Measurements from ENCODE around the gene CFAP97D2. TPM values are rescaled to one million over a fixed set of nuclear protein-coding genes. Genes with fewer than 3 reads are reported as not detected.
A peak's percentile ranks its signal among the peaks of the same experiment; 100 is the strongest.

Gene CFAP97D2
- total RNA-seq, 1 experiment from 2014 or later: not detected

DNA sequence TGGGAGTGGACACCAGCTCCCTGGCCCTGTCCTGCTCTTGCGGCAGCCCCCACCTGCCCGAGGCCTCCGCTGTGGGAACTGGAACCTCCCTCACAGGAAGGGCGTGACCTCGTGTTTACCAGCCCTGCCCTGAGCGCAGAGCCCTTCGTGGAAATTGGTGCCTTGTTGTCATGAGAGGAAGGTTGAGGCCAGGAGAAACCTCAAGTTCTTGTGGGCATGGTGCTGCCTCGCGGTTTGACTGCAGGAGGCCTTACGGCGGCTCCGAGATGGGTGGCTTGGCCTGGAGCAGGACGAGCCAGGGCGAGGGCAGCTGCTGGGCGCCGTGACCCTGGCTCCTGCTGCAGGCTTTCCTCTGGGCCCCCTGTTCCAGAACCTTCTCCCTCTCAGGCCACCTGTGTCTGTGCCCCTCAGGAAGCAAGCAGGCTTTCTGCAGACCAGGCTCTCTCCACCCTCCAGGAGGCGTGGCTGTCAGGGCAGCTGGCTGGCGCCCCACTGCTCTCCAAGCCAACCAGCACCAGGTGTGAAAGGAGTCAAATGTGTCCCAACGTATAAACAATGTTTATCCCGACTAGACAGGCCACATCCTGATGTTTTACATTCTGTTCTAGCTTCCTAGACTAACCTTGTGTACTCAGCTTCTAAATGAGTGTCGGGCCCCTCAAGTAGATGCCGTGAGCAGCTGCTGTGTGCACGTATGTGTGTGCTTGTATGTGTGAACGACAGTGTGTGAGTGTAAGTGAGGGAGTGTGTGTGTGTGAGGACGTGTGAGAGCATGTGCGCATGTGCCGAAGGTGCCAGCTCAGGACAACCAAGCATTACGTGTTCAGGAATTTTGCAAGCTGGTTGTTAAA lies 36.2 kb upstream of the CFAP97D2 start (continued):
- TF ChIP-seq, protein P1, sequence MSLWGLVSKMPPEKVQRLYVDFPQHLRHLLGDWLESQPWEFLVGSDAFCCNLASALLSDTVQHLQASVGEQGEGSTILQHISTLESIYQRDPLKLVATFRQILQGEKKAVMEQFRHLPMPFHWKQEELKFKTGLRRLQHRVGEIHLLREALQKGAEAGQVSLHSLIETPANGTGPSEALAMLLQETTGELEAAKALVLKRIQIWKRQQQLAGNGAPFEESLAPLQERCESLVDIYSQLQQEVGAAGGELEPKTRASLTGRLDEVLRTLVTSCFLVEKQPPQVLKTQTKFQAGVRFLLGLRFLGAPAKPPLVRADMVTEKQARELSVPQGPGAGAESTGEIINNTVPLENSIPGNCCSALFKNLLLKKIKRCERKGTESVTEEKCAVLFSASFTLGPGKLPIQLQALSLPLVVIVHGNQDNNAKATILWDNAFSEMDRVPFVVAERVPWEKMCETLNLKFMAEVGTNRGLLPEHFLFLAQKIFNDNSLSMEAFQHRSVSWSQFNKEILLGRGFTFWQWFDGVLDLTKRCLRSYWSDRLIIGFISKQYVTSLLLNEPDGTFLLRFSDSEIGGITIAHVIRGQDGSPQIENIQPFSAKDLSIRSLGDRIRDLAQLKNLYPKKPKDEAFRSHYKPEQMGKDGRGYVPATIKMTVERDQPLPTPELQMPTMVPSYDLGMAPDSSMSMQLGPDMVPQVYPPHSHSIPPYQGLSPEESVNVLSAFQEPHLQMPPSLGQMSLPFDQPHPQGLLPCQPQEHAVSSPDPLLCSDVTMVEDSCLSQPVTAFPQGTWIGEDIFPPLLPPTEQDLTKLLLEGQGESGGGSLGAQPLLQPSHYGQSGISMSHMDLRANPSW (CRISPR knock-in tag; conservative IDR thresholded peaks at IDR 0.05; ENCODE audit: low read depth): no peak

DNA sequence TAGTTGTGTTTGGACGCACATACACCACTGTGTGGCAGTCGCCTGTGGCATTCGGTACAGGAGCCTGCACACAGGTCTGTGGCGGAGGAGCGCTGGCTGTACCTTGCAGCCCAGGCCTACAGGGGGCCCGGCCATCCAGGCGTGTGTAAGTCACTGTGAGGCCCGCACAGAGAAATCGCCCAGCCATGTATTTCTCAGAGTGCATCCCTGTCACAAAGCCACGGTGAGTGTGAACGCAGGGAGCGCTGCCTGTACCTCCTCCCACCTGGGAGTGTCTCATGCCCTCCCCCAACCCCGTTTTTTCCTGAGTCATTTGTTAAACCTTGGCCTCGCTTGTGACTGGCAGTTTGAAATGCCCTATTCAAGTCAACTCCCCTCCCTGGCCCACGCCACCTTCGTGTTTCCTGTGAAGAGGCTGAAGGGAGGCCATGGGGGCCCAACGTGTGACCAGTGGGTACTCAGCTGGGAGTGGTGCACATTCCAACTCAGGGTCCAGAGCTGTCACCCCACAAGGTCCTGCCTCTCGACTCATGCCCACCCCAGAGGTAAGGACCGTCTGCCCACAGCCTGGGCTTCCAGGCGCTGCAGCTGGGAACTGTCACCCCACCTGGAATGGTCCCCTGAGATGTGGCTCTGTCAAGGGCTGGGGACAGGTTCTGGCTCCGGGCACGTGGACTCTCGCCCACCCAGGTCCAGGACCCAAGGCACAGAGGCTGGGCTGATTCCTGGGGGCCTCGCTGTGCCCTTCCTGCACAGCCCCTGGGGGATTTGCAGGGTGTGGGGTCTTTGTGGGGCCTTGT lies 35.1 kb upstream of the CFAP97D2 start:
- H3K27me3 Mint-ChIP-seq (ENCODE audit: low read depth): no peaks in the 10 kb centered on the region; the same call in 1 of the 2 replicates
- no peaks in the 10 kb centered on the region for H3K36me3 Mint-ChIP-seq
- H3K27ac Mint-ChIP-seq: no peak overlapping the region
- TF ChIP-seq SOX15 (CRISPR knock-in tag; IDR thresholded peaks at IDR 0.05) (no peak), NR1H2 (CRISPR knock-in tag; IDR thresholded peaks at IDR 0.05) (no peak), RELA (CRISPR knock-in tag; IDR thresholded peaks at IDR 0.05; ENCODE audit: borderline replicate concordance) (no peak), FOXJ3 (CRISPR knock-in tag; IDR thresholded peaks at IDR 0.05; ENCODE audit: borderline replicate concordance) (no peak), ESRRA (CRISPR knock-in tag; IDR thresholded peaks at IDR 0.05; ENCODE audit: borderline replicate concordance) (no peak), NFE2L1 (CRISPR knock-in tag; IDR thresholded peaks at IDR 0.05) (no peak), ZNF396 (CRISPR knock-in tag; IDR thresholded peaks at IDR 0.05; ENCODE audit: borderline replicate concordance) (no peak), HMGA2 (CRISPR knock-in tag; IDR thresholded peaks at IDR 0.05) (no peak), OVOL2 (CRISPR knock-in tag; IDR thresholded peaks at IDR 0.05; ENCODE audit: borderline replicate concordance) (no peak)
- TF ChIP-seq, protein P2, sequence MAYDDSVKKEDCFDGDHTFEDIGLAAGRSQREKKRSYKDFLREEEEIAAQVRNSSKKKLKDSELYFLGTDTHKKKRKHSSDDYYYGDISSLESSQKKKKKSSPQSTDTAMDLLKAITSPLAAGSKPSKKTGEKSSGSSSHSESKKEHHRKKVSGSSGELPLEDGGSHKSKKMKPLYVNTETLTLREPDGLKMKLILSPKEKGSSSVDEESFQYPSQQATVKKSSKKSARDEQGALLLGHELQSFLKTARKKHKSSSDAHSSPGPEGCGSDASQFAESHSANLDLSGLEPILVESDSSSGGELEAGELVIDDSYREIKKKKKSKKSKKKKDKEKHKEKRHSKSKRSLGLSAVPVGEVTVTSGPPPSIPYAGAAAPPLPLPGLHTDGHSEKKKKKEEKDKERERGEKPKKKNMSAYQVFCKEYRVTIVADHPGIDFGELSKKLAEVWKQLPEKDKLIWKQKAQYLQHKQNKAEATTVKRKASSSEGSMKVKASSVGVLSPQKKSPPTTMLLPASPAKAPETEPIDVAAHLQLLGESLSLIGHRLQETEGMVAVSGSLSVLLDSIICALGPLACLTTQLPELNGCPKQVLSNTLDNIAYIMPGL (CRISPR knock-in tag; IDR thresholded peaks at IDR 0.05): no peak
- TF ChIP-seq, protein P3, sequence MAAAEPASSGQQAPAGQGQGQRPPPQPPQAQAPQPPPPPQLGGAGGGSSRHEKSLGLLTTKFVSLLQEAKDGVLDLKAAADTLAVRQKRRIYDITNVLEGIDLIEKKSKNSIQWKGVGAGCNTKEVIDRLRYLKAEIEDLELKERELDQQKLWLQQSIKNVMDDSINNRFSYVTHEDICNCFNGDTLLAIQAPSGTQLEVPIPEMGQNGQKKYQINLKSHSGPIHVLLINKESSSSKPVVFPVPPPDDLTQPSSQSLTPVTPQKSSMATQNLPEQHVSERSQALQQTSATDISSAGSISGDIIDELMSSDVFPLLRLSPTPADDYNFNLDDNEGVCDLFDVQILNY (CRISPR knock-in tag; IDR thresholded peaks at IDR 0.05): no peak
- TF ChIP-seq, protein P1 (CRISPR knock-in tag; conservative IDR thresholded peaks at IDR 0.05; ENCODE audit: low read depth): no peak
- TF ChIP-seq, protein P4, sequence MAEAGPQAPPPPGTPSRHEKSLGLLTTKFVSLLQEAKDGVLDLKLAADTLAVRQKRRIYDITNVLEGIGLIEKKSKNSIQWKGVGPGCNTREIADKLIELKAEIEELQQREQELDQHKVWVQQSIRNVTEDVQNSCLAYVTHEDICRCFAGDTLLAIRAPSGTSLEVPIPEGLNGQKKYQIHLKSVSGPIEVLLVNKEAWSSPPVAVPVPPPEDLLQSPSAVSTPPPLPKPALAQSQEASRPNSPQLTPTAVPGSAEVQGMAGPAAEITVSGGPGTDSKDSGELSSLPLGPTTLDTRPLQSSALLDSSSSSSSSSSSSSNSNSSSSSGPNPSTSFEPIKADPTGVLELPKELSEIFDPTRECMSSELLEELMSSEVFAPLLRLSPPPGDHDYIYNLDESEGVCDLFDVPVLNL (CRISPR knock-in tag; IDR thresholded peaks at IDR 0.05; ENCODE audit: borderline replicate concordance, low read depth): no peak
- TF ChIP-seq, protein P5, sequence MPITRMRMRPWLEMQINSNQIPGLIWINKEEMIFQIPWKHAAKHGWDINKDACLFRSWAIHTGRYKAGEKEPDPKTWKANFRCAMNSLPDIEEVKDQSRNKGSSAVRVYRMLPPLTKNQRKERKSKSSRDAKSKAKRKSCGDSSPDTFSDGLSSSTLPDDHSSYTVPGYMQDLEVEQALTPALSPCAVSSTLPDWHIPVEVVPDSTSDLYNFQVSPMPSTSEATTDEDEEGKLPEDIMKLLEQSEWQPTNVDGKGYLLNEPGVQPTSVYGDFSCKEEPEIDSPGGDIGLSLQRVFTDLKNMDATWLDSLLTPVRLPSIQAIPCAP (CRISPR knock-in tag; IDR thresholded peaks at IDR 0.05): no peak
- TF ChIP-seq, protein P6, sequence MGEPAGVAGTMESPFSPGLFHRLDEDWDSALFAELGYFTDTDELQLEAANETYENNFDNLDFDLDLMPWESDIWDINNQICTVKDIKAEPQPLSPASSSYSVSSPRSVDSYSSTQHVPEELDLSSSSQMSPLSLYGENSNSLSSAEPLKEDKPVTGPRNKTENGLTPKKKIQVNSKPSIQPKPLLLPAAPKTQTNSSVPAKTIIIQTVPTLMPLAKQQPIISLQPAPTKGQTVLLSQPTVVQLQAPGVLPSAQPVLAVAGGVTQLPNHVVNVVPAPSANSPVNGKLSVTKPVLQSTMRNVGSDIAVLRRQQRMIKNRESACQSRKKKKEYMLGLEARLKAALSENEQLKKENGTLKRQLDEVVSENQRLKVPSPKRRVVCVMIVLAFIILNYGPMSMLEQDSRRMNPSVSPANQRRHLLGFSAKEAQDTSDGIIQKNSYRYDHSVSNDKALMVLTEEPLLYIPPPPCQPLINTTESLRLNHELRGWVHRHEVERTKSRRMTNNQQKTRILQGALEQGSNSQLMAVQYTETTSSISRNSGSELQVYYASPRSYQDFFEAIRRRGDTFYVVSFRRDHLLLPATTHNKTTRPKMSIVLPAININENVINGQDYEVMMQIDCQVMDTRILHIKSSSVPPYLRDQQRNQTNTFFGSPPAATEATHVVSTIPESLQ (CRISPR knock-in tag; IDR thresholded peaks at IDR 0.05): no peak
- H3K4me1 Mint-ChIP-seq: no peaks in the 10 kb centered on the region
- H3K4me3 Mint-ChIP-seq: no peak overlapping the region
- DNase-seq (ENCODE audit: low spot score): peak; percentile 59
- peak; percentile 93 for ATAC-seq
- H3K9me3 Mint-ChIP-seq: no peaks in the 10 kb centered on the region
- ChIA-PET CTCF (interaction anchor here (1.0 to 1.3 kb wide), 2 partner anchors 31 to 82 kb away, joined by 4 to 5 read pairs; no protein-coding TSS in a partner anchor), POLR2A (no interaction called here)

Measured in WTC11 (cell line).